Putamen (tissue), 1 donor: ENCODE measurements around the gene STK38L.
"Not testable (repeated sequence)": the region's sequence is repeated elsewhere in the genome, so short reads cannot be mapped to it uniquely, and the experiment has no call there.

ENCODE experiments used
- DNase-seq: peaks from one replicate; pipeline ENCODE4 v3.0.0-alpha.2; 2016; ENCODE audit warnings: low spot score

STK38L gene

DNA sequence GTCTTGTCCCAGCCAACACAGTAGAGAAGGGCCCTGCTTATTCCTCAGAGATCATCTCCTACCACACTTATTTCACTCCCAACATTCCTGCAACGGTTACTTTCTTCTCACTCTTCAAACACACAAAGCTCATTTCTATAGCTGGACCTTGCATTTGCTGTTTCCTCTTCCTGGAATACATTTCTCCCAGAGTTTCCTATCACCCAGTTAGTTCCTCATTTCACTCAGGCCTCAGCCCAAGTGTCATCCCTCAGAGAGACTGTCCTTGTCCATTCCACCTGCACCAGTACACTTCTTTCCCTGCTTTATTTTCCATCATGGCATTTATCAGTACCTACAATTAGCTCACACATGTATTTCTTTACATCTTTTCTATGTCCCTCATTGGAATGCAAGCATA lies 14.7 kb upstream of the STK38L start:
- DNase-seq, result no peak

DNA sequence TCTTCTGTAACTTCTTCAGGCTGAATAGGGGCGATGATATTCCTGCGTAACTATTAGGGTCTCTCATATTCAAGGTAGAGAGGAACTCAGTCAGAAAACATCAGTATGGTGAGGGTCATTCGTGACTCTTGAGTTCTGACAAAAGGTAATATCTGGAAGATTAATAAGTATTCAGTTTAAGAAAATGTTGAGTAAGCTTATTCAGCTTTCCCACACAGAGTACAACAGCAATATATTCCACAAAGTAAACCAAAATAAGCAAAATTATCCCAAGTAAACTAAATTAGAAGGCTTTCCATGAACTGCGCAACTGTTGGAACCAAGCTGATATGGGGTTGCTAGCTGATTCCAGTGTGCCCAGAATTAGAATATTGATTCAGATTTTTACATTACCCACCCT lies 12.7 kb upstream of the STK38L start:
- DNase-seq, result not testable (repeated sequence)

DNA sequence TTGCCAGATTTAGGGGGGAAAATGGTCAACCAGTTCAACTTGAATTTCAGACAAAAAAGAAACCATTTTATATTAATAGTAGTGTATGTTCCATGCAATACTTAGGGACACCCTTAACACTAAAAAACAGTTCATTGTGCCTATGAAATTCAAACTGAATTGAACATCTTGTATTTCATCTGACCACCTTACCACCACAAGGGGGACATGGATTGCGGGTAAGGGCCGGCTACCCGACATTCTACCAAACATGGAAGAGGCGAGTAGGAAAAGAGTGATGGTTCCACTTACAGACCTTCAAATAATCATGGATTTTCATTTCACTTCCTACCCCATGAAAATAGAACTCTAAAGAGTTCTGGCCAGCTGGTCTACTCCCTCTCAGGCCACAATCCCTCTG lies 10.3 kb upstream of the STK38L start:
- no peak for DNase-seq

DNA sequence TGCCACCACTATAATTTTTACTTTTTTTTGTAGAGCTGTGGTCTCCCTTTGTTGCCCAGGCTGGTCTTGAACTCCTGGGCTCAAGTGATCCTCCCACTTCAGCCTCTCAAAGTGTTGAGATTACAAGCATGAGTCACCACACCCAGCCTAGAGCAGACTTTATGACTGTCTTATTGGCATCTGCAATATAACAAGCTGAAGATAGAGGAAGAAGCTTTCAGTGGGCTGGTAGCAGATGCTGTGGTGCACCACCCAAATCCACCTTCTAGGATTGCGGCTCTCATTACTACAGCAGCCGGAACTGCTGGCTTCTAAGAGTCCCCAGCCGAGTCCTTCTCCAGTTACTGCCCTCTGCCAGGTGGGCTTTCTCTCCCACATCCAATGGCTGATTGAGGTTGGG lies 7.6 kb upstream of the STK38L start:
- DNase-seq, result no peak

DNA sequence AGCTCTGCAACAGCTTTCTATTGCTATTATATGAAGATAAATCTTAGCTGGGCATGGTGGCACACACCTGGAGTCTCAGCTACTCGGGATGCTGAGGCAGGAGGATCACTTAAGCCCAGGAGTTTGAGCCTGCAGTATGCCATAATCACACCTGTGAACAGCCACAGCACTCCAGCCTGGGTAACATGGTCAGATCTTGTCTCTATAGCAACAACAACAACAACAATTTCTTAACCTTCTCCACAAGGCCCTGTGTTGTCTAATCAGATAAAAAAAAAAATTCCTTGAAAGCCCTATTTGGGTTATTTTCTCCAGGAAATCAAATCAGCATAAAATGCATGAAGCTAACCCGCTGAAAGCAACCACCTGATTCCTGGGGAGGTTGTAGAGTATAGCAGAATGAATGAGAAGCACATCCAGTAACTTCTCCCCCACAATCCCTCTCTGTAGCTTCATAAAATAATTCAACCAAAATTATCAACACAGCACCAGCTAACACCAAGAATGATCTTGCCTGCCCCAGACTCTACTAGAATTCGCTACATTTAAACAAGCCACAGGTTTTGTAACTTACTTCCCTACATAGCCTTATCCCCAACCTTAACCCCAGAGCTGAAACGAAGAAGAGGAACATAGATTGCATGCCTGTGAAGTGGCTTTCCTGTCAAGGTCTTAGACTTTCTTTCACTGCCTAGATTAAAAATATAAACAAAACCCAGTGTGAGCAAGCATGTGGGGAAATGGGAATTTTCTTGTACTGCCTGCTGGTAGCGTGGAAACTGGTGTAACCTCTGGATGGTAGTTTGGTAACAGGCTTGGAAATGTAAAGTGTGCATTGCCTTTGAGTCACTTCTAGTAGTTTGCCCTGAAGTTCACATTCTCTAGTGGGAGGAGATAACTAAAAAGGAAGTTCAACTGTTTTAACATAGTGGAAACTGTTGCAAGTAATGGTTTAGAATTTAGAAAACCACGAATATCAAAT lies 6.0 kb upstream of the STK38L start:
- no peak for DNase-seq

DNA sequence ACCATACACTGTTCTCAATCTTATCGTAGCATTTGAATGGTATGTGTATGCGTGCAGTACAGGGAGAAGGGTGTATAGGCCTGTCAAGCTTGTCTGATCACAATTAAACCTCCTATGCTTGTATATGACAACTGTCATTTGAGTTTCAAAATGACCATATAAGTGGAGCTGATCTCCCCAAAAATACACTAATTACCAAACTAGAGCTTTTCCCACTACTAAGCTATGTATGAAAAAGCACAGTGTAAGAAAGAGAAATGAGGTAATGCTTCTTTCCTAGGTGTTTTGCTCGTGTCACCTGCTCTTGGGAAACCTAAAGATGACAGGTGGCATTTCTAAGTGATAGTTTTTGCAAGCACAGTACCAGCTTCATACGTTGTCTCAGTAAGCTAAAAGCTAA lies 1.1 kb upstream of the STK38L start:
- no peak for DNase-seq

DNA sequence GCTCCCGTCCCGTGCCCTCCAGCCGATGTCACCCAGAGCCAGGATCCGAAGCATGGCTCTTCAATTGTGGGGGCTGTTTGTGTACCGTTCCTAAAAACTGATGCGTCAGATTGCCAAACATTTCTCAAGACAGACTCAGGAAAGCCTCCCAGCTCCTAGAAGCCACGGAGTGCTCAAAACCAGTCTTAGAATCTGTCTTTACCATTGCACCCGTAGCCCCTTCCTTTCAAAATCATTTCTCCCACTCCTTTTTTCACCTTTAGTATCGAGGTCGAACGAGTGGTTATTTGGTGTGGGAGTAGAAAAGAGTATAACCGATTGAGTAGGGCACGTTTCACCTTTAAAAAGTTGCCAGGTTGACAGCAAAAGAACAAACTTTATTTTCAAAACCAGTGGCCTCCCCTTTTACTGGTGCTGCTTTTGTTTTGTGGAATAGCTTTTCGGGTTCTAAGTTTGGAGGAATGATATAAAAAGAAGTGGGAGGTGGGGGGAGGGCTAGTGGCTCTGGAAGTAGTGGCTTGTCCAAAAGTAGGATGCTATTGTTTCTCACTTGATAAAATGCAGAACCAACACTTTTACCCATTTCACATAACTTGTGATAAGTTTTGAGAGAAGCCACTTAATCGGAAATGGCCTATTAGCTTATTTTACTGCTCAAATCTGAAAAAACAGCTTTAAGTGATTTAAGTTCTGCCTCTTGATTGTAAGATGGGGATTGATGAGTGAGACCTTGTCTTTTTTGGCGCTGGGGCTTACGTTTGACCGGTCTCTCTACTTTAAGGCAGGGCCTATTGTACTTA lies 803 bp downstream of the STK38L start:
- DNase-seq, result no peak

DNA sequence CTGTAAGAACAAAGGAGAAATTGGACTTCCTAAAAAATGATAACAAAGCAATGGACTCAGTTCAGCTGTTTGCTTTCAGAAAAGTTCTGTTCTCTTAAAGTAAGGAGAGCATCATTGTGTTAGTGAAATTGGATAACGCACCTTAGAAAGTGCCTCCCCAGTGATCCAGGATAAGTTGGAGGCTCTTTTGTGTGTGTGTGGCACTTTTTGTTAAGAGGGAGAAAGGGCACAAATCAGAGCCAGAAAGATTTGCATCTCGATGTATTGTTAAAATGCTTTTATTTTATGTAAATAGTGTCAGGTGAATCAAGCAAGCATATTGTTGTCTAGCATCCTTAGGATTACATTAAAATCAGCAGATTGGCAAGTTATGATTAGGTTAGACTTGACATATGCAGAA lies 2.1 kb downstream of the STK38L start:
- no peak for DNase-seq

DNA sequence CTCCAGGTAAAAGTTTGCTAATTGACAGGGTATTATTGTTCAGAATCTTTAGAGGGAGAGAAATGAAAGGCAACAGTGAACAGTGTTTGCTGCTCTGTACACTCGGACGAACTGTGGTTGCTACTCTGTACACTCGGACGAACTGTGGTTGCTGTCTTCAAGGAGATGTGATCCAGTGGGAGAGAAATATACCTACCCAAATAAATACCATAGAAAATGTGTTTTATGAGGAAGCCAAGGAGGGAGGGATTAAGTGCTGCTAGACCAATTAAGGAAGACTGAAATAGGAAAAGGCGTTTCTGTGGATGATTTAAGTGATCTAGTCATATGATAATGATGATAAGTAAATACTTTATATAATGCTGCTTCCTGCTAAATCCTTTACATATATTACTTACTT lies 2.7 kb downstream of the STK38L start:
- no peak for DNase-seq

DNA sequence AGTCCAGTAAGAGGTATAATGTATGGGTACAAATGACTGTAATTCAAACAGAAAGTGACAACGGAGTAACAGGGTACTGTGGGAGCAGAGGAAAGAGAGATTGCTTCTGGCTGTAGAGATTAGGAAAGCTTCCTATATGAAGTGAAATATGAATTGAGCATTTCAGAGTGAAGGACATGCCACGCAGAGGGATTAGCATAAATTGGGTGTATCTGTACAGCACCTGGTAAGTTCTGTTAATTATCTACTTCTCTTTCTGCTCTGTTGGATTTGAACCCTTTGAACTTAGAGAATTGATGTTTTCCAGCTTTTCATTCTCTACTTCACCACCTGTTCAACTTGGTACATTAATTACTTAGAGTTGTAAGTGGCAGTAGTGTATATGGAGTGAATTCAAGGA lies 8.8 kb downstream of the STK38L start:
- DNase-seq, result no peak

DNA sequence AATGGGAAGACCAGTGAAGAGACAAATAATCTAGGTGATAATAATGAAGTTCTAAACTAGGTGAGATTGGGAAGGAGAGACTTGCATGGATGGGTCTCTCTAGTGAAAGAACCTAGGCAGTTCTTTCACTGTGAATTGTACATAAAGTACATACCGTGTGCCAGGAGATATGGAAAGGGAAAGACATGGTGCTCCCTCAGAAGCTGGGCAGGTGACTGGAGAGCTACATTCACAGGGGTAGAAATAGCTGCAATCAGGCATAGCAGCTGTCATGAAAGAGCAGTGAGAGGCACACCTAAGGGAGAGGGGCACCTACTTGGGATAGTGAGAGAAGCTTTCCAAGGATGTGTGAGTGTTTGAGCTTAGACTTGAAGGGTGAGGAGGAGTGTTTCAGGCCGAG lies 9.3 kb downstream of the STK38L start:
- no peak for DNase-seq

DNA sequence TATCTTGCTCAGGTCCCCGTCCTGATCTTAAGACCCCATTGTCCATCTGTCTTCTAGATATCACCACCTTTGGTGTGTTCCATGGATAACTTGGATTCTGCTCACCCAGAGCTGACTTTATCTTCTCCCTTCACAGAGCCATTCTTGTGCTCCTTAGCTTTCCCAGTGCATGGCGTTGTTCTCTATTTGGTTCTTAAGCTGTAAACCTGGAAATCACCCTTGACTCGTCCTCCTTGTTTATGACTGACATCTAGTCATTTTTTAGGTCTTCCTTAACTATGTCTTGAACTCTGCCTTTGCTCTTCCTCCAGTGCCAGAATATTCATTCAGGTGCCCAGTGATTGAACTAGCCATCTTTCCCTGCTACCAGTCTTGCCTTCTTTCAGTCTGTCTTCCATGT lies 11.7 kb downstream of the STK38L start:
- no peak for DNase-seq

DNA sequence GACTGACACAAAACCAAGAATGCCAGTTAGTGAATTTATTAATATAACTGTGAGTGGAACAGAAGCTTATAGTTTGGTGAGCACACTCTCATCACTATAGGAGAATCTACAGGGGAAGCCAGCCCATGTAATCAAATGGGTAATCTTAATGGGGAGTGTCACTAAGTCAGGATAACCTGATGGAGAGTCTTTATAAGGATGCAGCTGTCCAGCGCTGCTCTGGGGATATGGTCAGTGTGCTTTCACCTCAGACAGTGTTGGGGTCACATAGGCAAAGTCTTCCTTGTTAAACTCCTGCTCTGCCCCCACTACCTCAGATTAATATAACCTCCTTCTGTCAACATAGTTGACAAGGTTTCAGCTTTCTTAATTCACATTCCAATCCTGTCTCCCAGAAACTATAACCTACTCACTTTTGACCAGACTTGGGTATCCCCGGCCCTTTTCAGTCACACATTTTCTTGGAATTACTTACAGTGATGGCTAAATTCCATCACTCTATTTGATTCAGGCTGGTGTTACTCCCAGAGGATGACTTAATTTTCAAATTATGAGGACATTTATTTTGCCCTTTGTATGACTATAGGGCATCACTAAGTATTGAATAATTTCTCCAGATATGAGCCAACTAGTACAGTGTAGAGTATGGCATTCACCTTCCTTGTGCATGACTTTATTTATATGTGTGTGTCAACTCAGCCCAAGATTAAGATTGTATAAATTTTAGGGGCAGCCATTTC lies 13.2 kb downstream of the STK38L start:
- no peak for DNase-seq

DNA sequence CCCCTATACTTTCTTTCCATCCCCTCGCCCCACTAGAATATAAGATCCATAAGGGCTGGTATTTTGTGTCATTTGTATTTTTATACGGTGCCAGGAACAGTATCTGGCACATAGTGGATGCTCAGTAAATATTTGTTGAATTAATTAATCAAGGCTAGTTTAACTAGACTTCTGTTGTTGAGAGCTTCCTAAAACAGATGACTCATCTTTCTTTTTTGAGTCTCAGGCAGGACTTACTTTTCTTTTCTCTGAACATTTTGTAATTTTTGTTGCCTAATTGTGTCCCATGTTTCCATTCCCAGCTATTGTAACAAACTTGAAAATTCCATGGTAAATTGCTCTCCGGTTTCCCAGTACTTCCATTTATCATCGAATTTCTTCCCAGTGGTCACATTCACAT lies 16.7 kb downstream of the STK38L start:
- no peak for DNase-seq

DNA sequence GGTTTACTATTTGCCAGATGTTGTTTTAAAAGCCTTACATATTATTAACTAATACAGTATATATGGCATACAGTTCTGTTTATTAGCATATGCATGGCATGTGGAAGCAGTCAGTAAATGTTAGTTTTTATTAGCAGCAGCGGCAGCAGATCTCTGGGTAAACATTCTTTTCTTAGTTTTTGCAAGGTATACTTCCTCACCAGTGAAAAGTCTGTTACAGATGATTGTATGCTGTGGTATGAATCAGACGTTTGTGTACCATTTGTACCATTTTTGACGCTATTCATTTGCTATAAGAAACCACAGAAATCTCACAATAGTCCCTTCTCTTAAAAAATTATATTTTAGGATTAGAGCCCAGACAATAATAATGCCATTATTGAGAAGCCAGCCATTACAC lies 17.8 kb downstream of the STK38L start:
- DNase-seq, result no peak

DNA sequence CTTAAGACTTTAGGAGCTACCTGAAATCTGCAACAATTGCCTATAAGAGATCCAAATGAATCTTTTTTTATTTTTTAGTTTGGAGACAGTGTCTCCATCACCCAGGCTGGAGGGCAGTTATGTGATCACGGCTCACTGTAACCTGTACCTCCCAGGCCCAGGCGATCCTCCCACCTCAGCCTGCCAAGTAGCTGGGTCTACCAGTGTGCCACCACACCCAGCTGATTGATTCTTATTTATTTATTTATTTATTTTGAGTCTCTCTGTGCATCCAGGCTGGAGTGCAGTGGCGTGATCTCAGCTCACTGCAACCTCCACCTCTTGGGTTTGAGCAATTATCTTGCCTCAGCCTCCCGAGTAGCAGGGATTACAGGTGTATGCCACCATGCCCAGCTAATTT lies 26.1 kb downstream of the STK38L start:
- DNase-seq, result no peak

DNA sequence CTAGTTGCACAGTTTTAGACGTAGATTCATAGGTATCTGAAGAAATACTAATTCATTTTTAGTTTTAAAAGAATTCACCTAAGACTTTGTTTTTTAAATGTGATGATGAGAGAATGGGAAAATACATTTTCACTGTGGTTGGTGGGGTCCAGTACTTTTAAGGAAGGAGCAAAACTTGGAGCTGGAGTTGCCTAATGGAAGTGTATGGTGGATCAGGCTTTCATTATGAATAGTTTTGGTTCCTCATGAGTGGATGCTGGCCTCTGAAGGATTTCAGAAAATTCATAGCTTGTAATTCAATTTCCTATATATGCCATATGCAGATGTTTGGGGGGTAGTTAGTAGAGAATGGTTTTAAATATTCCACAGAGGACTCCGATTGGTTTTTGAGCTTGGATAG lies 27.1 kb downstream of the STK38L start:
- DNase-seq, result no peak

DNA sequence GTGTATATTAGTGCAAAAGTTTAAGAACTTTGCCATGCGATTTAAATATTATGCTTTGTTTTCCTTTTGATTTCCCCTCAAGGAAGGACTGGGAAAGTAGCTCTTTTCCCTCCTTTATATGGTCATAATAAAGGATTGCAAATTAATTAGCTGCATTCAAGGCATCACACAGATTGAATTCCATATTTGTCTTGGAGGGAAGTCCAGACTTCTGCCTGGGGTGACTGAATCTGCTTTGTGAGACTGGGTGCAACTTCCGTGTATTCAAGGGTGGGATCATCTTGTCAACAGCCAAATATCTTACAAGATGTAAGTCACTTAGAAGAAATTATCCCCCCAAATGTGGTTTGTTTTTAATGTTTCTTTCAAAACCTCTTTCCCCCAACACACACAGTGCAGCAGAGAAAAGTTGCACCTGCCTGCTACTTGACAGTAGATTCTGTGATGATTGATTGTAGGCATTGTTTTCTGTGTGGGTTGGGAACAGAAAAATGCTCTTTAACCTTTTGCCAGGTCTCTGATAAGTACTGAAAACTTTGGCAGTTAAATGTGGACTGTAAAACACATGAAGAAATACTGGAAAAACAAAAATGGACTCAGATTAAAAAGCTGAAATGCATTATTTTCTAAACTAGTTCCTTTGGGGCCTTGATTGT lies 28.4 kb downstream of the STK38L start:
- DNase-seq, result no peak

DNA sequence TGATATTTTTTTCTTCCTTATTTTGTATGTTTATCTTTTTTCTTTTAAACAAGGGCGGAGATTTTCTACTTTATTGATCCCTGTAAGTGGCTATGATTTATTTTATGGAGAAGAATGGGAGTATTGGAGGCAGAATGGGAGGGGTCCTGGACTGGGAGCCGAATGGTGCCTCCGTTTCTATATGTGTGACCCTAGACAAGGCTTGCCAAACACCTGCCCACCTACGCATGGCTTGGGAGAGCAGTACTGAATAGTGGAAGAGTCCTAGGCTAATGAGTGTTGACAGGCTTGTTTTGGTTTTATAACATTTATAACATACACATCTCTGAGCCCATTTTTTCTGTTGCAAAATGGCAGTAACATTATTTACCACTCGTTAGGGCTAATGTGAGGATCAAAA lies 29.0 kb downstream of the STK38L start:
- no peak for DNase-seq

DNA sequence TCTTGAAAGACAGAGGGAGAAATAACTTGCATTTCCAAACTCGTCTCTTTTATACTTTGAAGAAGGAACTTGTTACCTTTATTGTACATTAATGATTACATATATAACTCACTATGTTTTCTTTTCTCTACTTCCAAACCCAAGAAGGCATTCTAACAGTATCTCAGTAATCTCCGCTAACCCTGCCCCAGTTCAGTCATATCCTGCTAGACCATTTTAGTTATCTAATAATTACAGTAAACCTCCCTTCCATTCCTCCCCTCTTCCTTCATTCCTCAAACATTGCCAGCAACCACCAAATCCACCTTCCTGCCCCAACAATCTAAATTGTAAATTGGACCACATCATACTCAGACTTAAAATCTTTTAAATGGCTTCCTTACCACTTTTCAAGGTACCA lies 30.6 kb downstream of the STK38L start:
- DNase-seq, result no peak

DNA sequence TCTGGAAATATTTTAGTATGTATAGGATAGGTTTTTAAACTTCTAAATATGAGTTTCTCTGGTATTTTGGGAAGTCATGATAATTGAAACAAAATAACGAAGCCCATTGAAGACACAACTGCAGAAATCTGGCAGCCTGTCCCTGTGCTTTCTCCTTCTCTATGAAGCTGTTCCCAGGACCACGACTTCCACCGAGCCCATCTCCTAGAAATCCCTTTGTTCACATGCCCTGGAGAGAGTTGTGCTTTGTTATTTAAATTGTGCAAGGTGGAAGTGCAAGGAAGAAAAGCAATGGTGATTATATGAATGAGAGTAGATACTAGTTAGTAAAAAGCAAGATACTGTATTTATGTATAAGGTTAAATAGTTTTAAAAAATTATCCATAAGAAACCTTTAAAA lies 32.2 kb downstream of the STK38L start:
- DNase-seq, result no peak

DNA sequence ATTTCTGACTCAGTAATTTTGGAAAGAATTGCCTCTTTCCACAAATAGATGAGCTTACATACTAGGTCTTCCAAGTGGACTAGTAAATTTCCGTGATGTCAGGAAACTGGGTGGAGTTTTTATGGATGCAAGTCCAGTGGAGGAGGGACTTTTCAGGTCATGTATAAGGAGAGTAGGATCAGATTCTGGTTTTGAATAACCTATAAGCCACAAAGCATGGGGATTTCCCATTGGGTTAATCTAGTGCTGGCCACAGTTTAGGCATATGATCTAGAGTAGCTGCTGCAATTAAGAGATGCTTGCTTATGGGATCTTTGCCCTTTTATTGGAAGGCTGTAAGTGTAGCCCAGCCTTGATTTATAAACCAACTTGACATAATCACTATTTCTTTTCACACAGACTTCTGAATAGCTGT lies 33.8 kb downstream of the STK38L start:
- DNase-seq, result no peak
